SH-SY5Y (cell line): ENCODE measurements around the gene PHB1.

Experiments
- GATA2 ChIP-seq: IDR thresholded peaks from 2 replicates; pipeline ENCODE4 v1.6.1; 2011; ENCODE audit warnings: mild to moderate bottlenecking, low read depth, low read length
- GATA3 ChIP-seq: IDR thresholded peaks from 2 replicates; pipeline ENCODE4 v1.6.1; 2011; ENCODE audit warnings: low read depth, mild to moderate bottlenecking, low read length, moderate library complexity

The PHB1 gene

GRCh38 chr17:49433000-49433694 lies 18.5 kb upstream of the PHB1 start:
- TF ChIP-seq GATA3 = no peak
- TF ChIP-seq GATA2 = no peak

- TF ChIP-seq GATA2 (no peak), GATA3 (no peak)
Measured at GRCh38 chr17:49431743-49432142, 17.1 kb upstream of the PHB1 start.

- TF ChIP-seq GATA3 = no peak
- TF ChIP-seq GATA2 = no peak
Measured at GRCh38 chr17:49425004-49425286, 10.3 kb upstream of the PHB1 start.

GRCh38 chr17:49424276-49425003 lies 9.8 kb upstream of the PHB1 start:
- TF ChIP-seq GATA3 (0 out of 2 replicates have a peak, but pooled peaks have one; percentile 32), GATA2 (peak; percentile 49; the same call in 1 of the 2 replicates)

- no peak for TF ChIP-seq GATA2
- TF ChIP-seq GATA3 = no peak
Measured at GRCh38 chr17:49422714-49423113, 8.0 kb upstream of the PHB1 start.

GRCh38 chr17:49414271-49414621 lies 436 bp downstream of the PHB1 start:
- no peak for TF ChIP-seq GATA2
- no peak for TF ChIP-seq GATA3

- TF ChIP-seq GATA2 (no peak), GATA3 (no peak)
Measured at GRCh38 chr17:49409066-49409465, 5.6 kb downstream of the PHB1 start.

GRCh38 chr17:49407981-49408501 lies 6.6 kb downstream of the PHB1 start:
- TF ChIP-seq GATA3 = no peak
- TF ChIP-seq GATA2 = no peak

- TF ChIP-seq GATA3 (no peak), GATA2 (no peak)
Measured at GRCh38 chr17:49407086-49407485, 7.6 kb downstream of the PHB1 start.

- TF ChIP-seq GATA3 (no peak), GATA2 (no peak)
Measured at GRCh38 chr17:49406421-49407061, 8.1 kb downstream of the PHB1 start.

- no peak for TF ChIP-seq GATA2
- no peak for TF ChIP-seq GATA3
Measured at GRCh38 chr17:49404906-49405305, 9.8 kb downstream of the PHB1 start.

- TF ChIP-seq GATA2 (no peak), GATA3 (no peak)
Measured at GRCh38 chr17:49404361-49404760, 10.3 kb downstream of the PHB1 start.

GRCh38 chr17:49403514-49404289 lies 11.0 kb downstream of the PHB1 start:
- TF ChIP-seq GATA3 (no peak), GATA2 (no peak)

- no peak for TF ChIP-seq GATA2
Measured at GRCh38 chr17:49402706-49403105, 12.0 kb downstream of the PHB1 start.

- TF ChIP-seq GATA3 (no peak), GATA2 (no peak)
Measured at GRCh38 chr17:49401971-49402611, 12.6 kb downstream of the PHB1 start.
